Esophagus squamous epithelium (tissue), 4 donors: Measurements from ENCODE around the gene PDRG1.

ENCODE experiments used
- CTCF ChIP-seq, 6 experiments: fragments of 450-650 bp in 4 of 6; fragments of 200-600 bp in 2 of 6; sonication (generic) in 2 of 6; IDR thresholded peaks; one replicate each; pipeline ENCODE4 v1.5.1; 2016 to 2019; ENCODE audit warnings: antibody characterized with exemption in 6 of 6, mild to moderate bottlenecking in 4 of 6, moderate library complexity in 4 of 6
- POLR2A ChIP-seq, 4 donors: fragments of 450-650 bp; IDR thresholded peaks; one replicate each; pipeline ENCODE4 v1.6.1; 2017; ENCODE audit warnings: antibody characterized with exemption in 4 of 4, mild to moderate bottlenecking in 4 of 4, moderate library complexity in 3 of 4

GRCh38 chr20:31927627-31928159 is 24.2 kb downstream of the PDRG1 start:
- TF ChIP-seq CTCF (IDR thresholded peaks at IDR 0.05) (no peak), POLR2A (IDR thresholded peaks at IDR 0.05) (no peak)
